ENCODE data around the gene MMS22L.

- no peak for TF ChIP-seq ZNF530 (CRISPR knock-in tag; IDR thresholded peaks at IDR 0.05; ENCODE audit: low read depth)
- no peak for TF ChIP-seq SP4 (CRISPR knock-in tag; IDR thresholded peaks at IDR 0.05)
- no peak for TF ChIP-seq SUZ12 (IDR thresholded peaks at IDR 0.05; ENCODE audit: low read depth, low read length)
- no peak for TF ChIP-seq IRF1 (CRISPR knock-in tag; IDR thresholded peaks at IDR 0.05; ENCODE audit: low read depth)
- no peak for TF ChIP-seq CTCF (CRISPR knock-in tag; IDR thresholded peaks at IDR 0.05)
- TF ChIP-seq MLX (CRISPR knock-in tag; IDR thresholded peaks at IDR 0.05), result no peak
- no peak for TF ChIP-seq ARNT2 (CRISPR knock-in tag; IDR thresholded peaks at IDR 0.05; ENCODE audit: low read depth)
- TF ChIP-seq ZNF562 (CRISPR knock-in tag; IDR thresholded peaks at IDR 0.05; ENCODE audit: borderline replicate concordance), result no peak
- TF ChIP-seq ATF7-NPFF (CRISPR knock-in tag; IDR thresholded peaks at IDR 0.05; ENCODE audit: low read depth), result no peak
- no peak for TF ChIP-seq SKIL (CRISPR knock-in tag; IDR thresholded peaks at IDR 0.05; ENCODE audit: borderline replicate concordance)
- TF ChIP-seq ZNF510 (CRISPR knock-in tag; IDR thresholded peaks at IDR 0.05; ENCODE audit: low read depth), result no peak
Observed at GRCh38 chr6:97094376-97094775, 188.6 kb downstream of the MMS22L start.

All from HepG2 (cell line).